Astrocyte of the spinal cord (primary cell): ENCODE data around the gene SUCO.
A peak's percentile ranks its signal among the peaks of the same experiment; 100 is the strongest.

ENCODE experiments used
- DNase-seq: peaks from one replicate; pipeline ENCODE4 v3.0.0; 2011; ENCODE audit warnings: low read depth, low spot score
- H3K4me3 ChIP-seq: 2 replicates; pipeline ENCODE4 v1.5.1; 2011; ENCODE audit warnings: low read depth, mild to moderate bottlenecking, low read length, moderate library complexity
- in situ Hi-C: cut with HindIII; loops from 2 replicates; pipeline ENCODE4 v1.10.0; 2017; ENCODE audit warnings: low sequenced_read_pairs
- TF ChIP-seq, protein P1 (sequence below): IDR thresholded peaks from 2 replicates; pipeline ENCODE4 v1.5.1; 2012; ENCODE audit warnings: low read depth, mild to moderate bottlenecking, low read length, inconsistent platforms

SUCO gene

DNA sequence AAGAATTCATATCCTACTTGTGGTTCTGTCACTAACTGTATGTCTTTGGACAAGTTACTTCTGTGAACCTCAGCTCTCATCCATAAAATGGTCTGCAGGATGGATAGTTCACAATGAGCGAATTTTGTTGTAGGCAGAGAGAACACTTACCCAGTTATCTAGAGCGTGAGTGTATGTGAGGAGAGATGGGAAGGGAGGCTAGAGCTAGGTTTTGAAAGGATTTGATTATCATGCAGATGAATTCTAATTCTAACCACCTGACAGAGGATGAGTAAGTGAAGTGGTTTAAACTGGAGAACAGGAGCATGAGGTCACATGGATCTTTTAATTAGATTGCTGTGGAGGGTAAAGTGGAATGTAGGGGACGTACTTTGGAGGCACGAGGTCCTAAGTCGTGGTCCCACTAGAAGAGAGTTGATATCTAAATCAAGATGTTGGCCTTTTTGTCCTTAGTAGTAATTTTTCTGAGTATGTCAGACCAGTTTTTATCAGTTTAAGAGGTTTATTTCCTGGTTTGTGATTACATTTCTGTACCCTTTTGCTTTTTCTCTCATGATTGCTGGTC lies 5.0 kb downstream of the SUCO start:
- in situ Hi-C loops = no loop called here
- H3K4me3 ChIP-seq = no peak overlapping the region
- DNase-seq = peak; percentile 22
- TF ChIP-seq, protein P1, sequence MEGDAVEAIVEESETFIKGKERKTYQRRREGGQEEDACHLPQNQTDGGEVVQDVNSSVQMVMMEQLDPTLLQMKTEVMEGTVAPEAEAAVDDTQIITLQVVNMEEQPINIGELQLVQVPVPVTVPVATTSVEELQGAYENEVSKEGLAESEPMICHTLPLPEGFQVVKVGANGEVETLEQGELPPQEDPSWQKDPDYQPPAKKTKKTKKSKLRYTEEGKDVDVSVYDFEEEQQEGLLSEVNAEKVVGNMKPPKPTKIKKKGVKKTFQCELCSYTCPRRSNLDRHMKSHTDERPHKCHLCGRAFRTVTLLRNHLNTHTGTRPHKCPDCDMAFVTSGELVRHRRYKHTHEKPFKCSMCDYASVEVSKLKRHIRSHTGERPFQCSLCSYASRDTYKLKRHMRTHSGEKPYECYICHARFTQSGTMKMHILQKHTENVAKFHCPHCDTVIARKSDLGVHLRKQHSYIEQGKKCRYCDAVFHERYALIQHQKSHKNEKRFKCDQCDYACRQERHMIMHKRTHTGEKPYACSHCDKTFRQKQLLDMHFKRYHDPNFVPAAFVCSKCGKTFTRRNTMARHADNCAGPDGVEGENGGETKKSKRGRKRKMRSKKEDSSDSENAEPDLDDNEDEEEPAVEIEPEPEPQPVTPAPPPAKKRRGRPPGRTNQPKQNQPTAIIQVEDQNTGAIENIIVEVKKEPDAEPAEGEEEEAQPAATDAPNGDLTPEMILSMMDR = no peak

DNA sequence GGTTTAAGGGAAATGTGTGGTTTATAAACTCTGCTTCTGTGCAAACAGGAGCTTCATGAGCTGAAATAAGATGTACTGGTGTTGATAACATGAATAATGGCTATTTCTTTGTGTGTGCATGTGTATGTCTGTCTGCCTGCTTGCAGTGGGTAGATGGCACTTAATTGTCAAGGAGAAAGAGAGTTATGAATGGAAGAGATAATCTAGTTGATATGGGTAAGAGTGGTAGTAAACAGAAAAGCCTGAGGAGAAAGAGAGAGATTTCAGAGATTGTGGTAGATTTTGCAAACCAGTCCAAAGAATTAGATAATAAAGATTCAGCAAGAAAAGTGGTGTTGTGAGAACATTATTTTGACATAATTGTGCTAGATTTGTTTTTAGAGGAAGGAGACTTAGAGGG lies 7.7 kb downstream of the SUCO start:
- no peak for DNase-seq
- in situ Hi-C loops = no loop called here
- TF ChIP-seq, protein P1 = no peak
- no peak overlapping the region for H3K4me3 ChIP-seq

- no peak for DNase-seq
- in situ Hi-C loops = no loop called here
- H3K4me3 ChIP-seq = no peak overlapping the region
- TF ChIP-seq, protein P1 = no peak
Observed at GRCh38 chr1:172544481-172545104, 11.6 kb downstream of the SUCO start.

DNA sequence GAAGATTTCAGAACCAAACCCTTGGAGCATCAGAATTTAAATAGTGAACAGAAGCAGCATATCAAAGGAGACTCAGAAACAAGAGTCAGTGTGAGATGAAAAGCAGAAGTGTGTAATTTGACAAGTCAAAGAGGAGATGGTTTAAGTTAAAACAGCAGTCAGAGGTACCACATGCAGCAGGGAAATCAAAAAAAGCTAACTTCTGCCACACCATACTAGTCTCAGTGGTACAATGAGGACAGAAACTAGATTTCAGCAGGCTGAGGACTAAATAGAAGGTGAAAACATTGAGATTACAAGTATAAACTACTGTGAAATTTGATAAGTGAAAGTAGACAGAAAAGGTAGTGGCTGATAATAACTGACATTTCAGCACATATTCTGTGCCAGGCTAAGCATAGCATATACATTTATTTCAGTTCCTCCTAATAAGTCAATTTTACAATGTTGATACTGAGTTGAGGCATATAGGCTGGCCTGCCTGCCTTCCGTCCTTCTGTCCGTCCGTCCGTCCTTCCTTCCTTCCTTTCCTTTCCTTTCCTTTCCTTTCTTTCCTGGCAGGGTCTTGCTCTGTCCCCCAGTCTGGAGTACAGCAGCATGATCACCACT lies 12.6 kb downstream of the SUCO start:
- no peak for DNase-seq
- H3K4me3 ChIP-seq = no peak overlapping the region
- in situ Hi-C loops = no loop called here
- TF ChIP-seq, protein P1 = no peak

GRCh38 chr1:172547071-172547470 lies 14.1 kb downstream of the SUCO start:
- no peak overlapping the region for H3K4me3 ChIP-seq
- in situ Hi-C loops = no loop called here
- peak; percentile 48 for DNase-seq
- TF ChIP-seq, protein P1 = no peak

DNA sequence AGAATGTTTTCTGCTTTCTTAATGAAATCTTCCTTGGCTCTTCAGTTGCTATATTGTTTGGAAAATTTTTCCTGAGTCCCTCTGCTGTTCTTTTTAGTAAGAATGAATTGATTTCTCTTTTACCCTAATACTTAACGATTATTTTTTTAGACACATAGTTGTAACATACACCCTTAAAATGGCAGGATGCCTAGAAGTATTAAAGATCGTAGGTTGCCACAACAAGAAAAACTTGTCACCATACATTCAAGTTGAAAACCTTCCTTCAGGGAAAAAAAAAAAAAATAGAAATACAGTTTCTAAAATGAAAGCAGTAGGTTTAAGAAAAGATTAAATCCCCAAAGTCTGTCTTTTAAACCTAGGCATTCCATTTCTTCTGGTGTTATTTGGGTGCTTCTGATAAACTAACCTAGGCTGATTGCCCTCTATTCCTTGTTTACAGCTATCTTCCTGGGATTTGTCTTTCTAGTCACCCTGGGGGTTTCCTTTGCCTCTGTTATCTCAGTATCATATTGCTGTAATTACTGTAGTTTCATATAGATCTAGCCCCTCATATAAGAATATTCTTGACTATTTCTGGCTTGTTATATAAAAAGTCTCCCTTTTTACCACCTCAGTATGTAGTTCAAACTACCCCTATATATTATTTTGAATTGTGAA lies 16.8 kb downstream of the SUCO start:
- TF ChIP-seq, protein P1 = no peak
- DNase-seq = peak; percentile 17
- in situ Hi-C loops = no loop called here
- no peak overlapping the region for H3K4me3 ChIP-seq
